ENCODE results near the gene TENM3. TPM values are rescaled to one million over a fixed set of nuclear protein-coding genes. Genes with fewer than 3 reads are reported as not detected.

The TENM3 gene
- total RNA-seq, 2 experiments from 2014 or later: not detected

GRCh38 chr4:182465979-182466378 lies 222.8 kb downstream of the TENM3 start:
- intact Hi-C loops (cut with micrococcal nuclease): no loop called here
- Mint-ChIP-seq H3K27ac (no peak overlapping the region), H3K4me3 (no peak overlapping the region), H3K27me3 (peaks cover 7% of the 10 kb centered on the region), H3K36me3 (ENCODE audit: low read depth) (no peaks in the 10 kb centered on the region), H3K9me3 (no peaks in the 10 kb centered on the region), H3K4me1 (ENCODE audit: low read depth) (no peaks in the 10 kb centered on the region)
- CTCF ChIA-PET: no interaction called here
- DNase-seq (no peak), ATAC-seq (no peak)
- POLR2A ChIA-PET: no interaction called here
- no peak for TF ChIP-seq CTCF (IDR thresholded peaks at IDR 0.05)

GRCh38 chr4:182470215-182470614 lies 227.0 kb downstream of the TENM3 start:
- intact Hi-C loops (cut with micrococcal nuclease): loop anchor here (10.0 kb wide), 1 partner anchor 335 kb away; no protein-coding TSS in a partner anchor
- CTCF ChIA-PET: no interaction called here
- H3K4me3 Mint-ChIP-seq: no peak overlapping the region

GRCh38 chr4:182475539-182475938 lies 232.3 kb downstream of the TENM3 start:
- Mint-ChIP-seq H3K4me3 (no peak overlapping the region), H3K4me1 (ENCODE audit: low read depth) (no peaks in the 10 kb centered on the region), H3K36me3 (ENCODE audit: low read depth) (no peaks in the 10 kb centered on the region), H3K27ac (no peak overlapping the region), H3K27me3 (peaks cover 5% of the 10 kb centered on the region), H3K9me3 (no peaks in the 10 kb centered on the region)
- TF ChIP-seq CTCF (IDR thresholded peaks at IDR 0.05): no peak
- ChIA-PET CTCF (no interaction called here), POLR2A (no interaction called here)
- intact Hi-C loops (cut with micrococcal nuclease): loop anchor here (10.0 kb wide), 1 partner anchor 329 kb away; no protein-coding TSS in a partner anchor
- DNase-seq (no peak), ATAC-seq (no peak)

More at GRCh38 chr4:182470215-182470614, 227.0 kb downstream of the TENM3 start:
- no peak for TF ChIP-seq CTCF (IDR thresholded peaks at IDR 0.05)
- Mint-ChIP-seq H3K27me3 (peaks cover 4% of the 10 kb centered on the region), H3K27ac (no peak overlapping the region), H3K36me3 (ENCODE audit: low read depth) (no peaks in the 10 kb centered on the region), H3K9me3 (no peaks in the 10 kb centered on the region), H3K4me1 (ENCODE audit: low read depth) (no peaks in the 10 kb centered on the region)
- no peak for DNase-seq
- POLR2A ChIA-PET: no interaction called here
- no peak for ATAC-seq

- POLR2A ChIA-PET: no interaction called here
- Mint-ChIP-seq H3K36me3 (ENCODE audit: low read depth) (no peaks in the 10 kb centered on the region), H3K4me3 (no peak overlapping the region), H3K4me1 (ENCODE audit: low read depth) (no peaks in the 10 kb centered on the region), H3K9me3 (no peaks in the 10 kb centered on the region), H3K27ac (no peak overlapping the region), H3K27me3 (peaks cover 5% of the 10 kb centered on the region)
- TF ChIP-seq CTCF (IDR thresholded peaks at IDR 0.05): peak; percentile 73
- ATAC-seq (no peak), DNase-seq (no peak)
- CTCF ChIA-PET: interaction anchor here (1.2 kb wide), 1 partner anchor 21 kb away, joined by 3 read pairs; no protein-coding TSS in a partner anchor
- intact Hi-C loops (cut with micrococcal nuclease): loop anchor here (10.0 kb wide), 1 partner anchor 326 kb away; no protein-coding TSS in a partner anchor
Measured at GRCh38 chr4:182478475-182478874, 235.3 kb downstream of the TENM3 start.

GRCh38 chr4:182483685-182484084 lies 240.5 kb downstream of the TENM3 start:
- Mint-ChIP-seq H3K36me3 (ENCODE audit: low read depth) (no peaks in the 10 kb centered on the region), H3K9me3 (no peaks in the 10 kb centered on the region), H3K27ac (no peak overlapping the region), H3K4me3 (no peak overlapping the region), H3K4me1 (ENCODE audit: low read depth) (no peaks in the 10 kb centered on the region), H3K27me3 (peaks cover 4% of the 10 kb centered on the region)
- DNase-seq (no peak), ATAC-seq (no peak)
- POLR2A ChIA-PET: no interaction called here
- intact Hi-C loops (cut with micrococcal nuclease): loop anchor here (5.0 kb wide), 1 partner anchor 444 kb away; no protein-coding TSS in a partner anchor
- TF ChIP-seq CTCF (IDR thresholded peaks at IDR 0.05): no peak
- CTCF ChIA-PET: no interaction called here

Data from activated CD8-positive, alpha-beta T cell treated with anti-CD3 and anti-CD28 coated beads for 36 hours (primary cell).